GM18868 (cell line): Measurements from ENCODE around the gene APBA1.
"Not testable (repeated sequence)": the region's sequence is repeated elsewhere in the genome, so short reads cannot be mapped to it uniquely, and the experiment has no call there.

Experiments used
- ATAC-seq: cut with Tn5 transposase; IDR thresholded peaks from one replicate; pipeline ENCODE4 v1.9.1; 2021; ENCODE audit warnings: mild to moderate bottlenecking, moderate library complexity; ENCODE audit not compliant: unreplicated experiment

APBA1 gene

GRCh38 chr9:69609156-69609555, 63.0 kb downstream of the APBA1 start:
- ATAC-seq, result no peak

- no peak for ATAC-seq
Measured at GRCh38 chr9:69606089-69606488, 66.1 kb downstream of the APBA1 start.

GRCh38 chr9:69605406-69605805, 66.8 kb downstream of the APBA1 start:
- no peak for ATAC-seq

GRCh38 chr9:69604568-69605219, 67.5 kb downstream of the APBA1 start:
- no peak for ATAC-seq

- no peak for ATAC-seq
Measured at GRCh38 chr9:69603656-69604055, 68.5 kb downstream of the APBA1 start.

- no peak for ATAC-seq
Measured at GRCh38 chr9:69602773-69603172, 69.4 kb downstream of the APBA1 start.

- ATAC-seq, result no peak
Measured at GRCh38 chr9:69601698-69602097, 70.5 kb downstream of the APBA1 start.

GRCh38 chr9:69600314-69601047, 71.7 kb downstream of the APBA1 start:
- ATAC-seq, result no peak

GRCh38 chr9:69599232-69599971, 72.8 kb downstream of the APBA1 start:
- no peak for ATAC-seq

GRCh38 chr9:69596906-69597305, 75.3 kb downstream of the APBA1 start:
- not testable (repeated sequence) for ATAC-seq

- no peak for ATAC-seq
Measured at GRCh38 chr9:69594180-69594579, 78.0 kb downstream of the APBA1 start.

- no peak for ATAC-seq
Measured at GRCh38 chr9:69593756-69594155, 78.4 kb downstream of the APBA1 start.

GRCh38 chr9:69593301-69593700, 78.9 kb downstream of the APBA1 start:
- ATAC-seq, result no peak

- ATAC-seq, result no peak
Measured at GRCh38 chr9:69590266-69590665, 81.9 kb downstream of the APBA1 start.

GRCh38 chr9:69589156-69589555, 83.0 kb downstream of the APBA1 start:
- ATAC-seq, result no peak

GRCh38 chr9:69585571-69585970, 86.6 kb downstream of the APBA1 start:
- no peak for ATAC-seq

- no peak for ATAC-seq
Measured at GRCh38 chr9:69584759-69585158, 87.4 kb downstream of the APBA1 start.

- no peak for ATAC-seq
Measured at GRCh38 chr9:69583645-69584234, 88.4 kb downstream of the APBA1 start.

- no peak for ATAC-seq
Measured at GRCh38 chr9:69582544-69583297, 89.5 kb downstream of the APBA1 start.

GRCh38 chr9:69582018-69582417, 90.2 kb downstream of the APBA1 start:
- ATAC-seq, result no peak
